HG03025 (cell line): ENCODE measurements around the gene AP3D1.

ENCODE experiments used
- ATAC-seq: cut with Tn5 transposase; IDR thresholded peaks from one replicate; pipeline ENCODE4 v1.9.1; 2021; ENCODE audit warnings: mild to moderate bottlenecking, moderate library complexity; ENCODE audit not compliant: unreplicated experiment, low FRiP score

Gene AP3D1

GRCh38 chr19:2070986-2071673 lies 80.2 kb downstream of the AP3D1 start:
- no peak for ATAC-seq

DNA sequence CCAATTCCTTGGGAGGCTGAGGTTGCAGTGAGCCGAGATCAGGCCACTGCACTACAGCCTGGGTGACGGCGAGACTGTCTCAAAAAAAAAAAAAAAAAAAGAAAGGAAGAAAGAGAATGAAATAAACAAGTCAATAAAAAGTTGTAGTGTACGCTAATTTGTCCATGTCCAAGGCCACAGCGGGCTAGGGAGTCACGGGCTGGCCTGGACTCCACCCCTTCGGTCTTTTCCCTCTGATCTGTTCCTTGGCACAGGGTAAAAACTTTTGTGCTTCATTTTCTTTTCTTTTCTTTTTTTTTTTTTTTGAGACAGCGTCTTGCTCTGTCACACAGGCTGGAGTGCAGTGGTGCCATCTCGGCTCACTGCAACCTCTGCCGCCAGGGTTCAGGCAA lies 80.9 kb downstream of the AP3D1 start:
- ATAC-seq: no peak

DNA sequence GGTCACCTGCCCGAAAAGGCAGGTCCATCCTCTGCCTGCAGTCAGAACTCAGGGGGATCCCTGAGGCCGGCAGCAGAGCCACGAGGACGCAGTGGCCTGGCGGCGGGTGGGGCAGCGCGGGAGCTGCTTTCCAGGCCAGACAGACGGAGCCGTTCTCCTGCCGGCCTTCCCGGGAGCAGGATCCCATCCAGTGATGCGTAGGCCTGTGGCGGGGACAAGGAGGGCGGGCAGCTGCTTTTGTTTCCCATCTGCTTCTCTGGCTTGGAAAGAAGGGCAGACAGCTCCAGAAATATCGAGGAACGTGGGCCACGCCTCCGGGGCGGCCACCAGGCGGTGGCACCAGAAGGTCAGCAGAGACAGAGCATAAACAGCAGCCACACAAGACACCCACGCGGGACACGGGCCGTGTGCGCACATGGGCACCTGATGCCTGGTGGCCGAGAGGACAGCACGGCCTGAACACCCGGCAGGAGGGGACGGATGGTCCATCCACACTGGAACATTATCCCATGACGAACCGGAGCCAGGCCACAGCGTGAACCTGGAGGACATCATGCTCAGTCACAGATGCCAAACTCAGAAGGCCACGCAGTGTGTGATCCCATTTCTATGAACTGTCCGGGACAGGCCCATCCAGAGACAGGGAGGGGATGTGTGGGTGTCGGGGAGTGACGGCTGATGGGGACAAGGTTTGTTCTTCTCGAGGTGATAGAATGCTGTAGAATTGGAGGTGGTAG lies 86.4 kb downstream of the AP3D1 start:
- ATAC-seq: no peak

GRCh38 chr19:2064395-2064787 lies 87.0 kb downstream of the AP3D1 start:
- no peak for ATAC-seq

DNA sequence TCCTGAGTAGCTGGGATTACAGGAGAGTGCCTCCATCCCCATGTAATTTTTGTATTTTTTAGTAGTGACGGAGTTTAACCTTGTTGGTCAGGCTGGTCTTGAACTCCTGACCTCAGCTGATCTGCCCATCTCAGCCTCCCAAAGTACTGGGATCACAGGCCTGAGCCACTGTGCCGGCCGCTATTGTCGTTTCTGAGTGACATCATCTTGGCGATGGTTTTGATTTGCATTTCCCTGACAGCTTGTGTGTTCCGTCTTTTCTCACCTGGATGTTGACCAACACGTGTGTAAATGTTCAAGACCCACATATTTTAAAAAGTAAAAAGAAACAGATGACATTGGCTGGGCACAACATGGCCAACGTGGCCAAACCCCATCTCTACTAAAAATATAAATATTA lies 87.5 kb downstream of the AP3D1 start:
- no peak for ATAC-seq

- no peak for ATAC-seq
These were observed 88.6 kb downstream of the AP3D1 start for GRCh38 chr19:2062770-2063169.

GRCh38 chr19:2062389-2062729 lies 89.0 kb downstream of the AP3D1 start:
- ATAC-seq: no peak

GRCh38 chr19:2061495-2062388 lies 89.6 kb downstream of the AP3D1 start:
- ATAC-seq: peak; percentile 73

DNA sequence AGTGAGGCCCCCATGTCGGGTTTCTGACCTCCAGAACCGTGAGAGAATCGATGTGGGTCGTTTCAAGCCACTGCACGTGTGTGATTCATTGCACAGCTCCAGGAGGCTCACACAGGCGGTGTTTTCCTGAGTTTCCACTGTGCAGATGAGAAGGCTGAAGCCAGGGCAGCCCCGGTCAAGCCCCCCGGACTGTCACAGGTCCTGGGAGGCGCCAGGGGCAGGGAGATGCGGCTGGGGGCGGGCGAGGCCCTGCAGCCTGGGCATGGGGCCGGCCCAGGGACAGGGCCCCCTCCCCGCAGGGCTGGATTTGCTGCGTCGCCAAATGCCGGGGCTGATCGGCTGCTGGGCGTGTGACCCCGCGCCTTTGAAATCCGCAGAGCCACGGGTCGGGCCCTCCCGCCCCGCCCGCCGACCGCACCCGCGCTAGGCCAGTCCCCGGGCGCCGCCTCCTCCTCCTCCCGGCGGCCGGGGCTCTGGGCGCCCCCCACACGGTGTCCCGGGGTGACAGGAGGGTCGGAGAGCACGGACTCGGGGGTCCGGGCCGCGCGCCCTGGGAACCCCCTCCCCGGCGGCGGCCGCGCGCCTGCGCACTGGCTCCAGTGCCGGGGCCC lies 90.4 kb downstream of the AP3D1 start:
- peak; percentile 3 for ATAC-seq

DNA sequence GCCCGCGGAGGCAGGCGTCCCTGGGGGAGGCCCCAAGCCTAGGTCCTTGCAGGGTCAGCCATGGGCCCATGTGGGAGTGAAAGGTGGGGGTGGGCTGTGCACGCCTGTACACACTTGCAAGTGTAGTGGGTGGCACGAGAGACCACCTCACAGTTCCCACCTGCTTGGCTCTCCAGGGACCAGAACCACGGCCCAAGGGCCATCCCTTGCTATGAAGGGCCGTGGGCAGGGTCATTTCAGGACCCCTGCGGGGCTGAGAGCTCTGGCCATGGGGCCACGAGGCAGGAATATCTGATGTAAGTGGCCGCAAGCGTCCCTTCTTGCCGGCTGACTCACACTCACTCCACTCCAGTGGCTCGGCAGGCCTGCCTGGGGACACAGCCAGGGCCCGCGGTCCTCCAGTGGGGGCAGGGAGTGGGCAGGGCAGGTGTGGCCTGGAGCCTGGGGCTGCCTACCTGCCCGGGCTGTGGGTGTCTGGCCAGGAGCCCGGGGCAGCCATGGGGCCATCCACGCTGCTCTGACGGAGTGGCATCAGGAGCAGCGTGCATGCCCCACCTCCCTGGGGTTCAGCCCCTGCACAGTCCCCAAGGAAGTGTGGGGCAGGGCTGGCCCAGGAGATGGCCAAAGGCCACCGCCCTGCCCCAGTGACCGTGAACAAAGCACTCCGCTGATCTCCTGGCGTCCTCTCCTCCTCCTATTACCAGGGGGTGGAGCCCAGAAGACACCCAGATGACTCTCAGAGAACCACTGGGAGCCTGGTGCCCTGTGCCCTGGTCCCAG lies 91.8 kb downstream of the AP3D1 start:
- no peak for ATAC-seq

DNA sequence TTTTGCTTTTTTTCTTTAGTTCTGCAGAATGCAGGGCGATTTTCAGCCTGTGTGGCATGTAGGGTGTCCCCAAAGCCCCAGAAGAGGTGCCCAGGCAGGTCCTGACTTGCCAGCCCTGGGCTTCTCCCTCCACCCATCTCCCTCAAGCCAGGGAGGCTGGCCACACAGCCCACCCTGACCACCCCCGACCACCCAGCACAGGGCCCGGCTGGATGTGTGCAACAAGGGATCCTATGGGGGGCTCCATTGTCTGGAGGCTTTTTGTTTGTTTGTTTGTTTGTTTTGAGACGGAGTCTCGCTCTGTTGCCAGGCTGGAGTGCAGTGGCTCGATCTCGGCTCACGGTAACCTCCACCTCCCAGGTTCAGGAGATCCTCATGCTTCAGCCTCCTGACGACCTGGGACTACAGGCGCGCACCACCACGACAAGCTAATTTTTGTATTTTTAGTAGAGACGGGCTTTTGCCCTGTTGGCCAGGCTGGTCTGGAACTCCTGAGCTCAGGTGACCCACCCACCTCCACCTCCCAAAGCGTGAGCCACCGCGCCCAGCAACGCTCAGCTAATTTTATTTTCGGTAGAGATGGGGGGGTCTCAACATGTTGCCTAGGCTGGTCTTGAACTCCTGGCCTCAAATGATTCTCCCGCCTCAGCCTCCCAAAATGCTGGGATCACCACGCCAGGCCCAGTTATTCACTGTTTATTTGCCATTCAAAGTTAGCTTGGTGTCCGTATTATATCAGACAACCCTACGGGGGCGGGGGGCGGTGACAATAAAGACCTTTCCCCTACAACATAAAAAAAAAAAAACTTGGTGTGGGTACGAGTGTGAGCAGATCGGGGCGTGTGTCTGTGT lies 92.6 kb downstream of the AP3D1 start:
- ATAC-seq: no peak

GRCh38 chr19:2057484-2058469 lies 93.6 kb downstream of the AP3D1 start:
- ATAC-seq: no peak

- no peak for ATAC-seq
These were observed 94.6 kb downstream of the AP3D1 start for GRCh38 chr19:2056837-2057192.

DNA sequence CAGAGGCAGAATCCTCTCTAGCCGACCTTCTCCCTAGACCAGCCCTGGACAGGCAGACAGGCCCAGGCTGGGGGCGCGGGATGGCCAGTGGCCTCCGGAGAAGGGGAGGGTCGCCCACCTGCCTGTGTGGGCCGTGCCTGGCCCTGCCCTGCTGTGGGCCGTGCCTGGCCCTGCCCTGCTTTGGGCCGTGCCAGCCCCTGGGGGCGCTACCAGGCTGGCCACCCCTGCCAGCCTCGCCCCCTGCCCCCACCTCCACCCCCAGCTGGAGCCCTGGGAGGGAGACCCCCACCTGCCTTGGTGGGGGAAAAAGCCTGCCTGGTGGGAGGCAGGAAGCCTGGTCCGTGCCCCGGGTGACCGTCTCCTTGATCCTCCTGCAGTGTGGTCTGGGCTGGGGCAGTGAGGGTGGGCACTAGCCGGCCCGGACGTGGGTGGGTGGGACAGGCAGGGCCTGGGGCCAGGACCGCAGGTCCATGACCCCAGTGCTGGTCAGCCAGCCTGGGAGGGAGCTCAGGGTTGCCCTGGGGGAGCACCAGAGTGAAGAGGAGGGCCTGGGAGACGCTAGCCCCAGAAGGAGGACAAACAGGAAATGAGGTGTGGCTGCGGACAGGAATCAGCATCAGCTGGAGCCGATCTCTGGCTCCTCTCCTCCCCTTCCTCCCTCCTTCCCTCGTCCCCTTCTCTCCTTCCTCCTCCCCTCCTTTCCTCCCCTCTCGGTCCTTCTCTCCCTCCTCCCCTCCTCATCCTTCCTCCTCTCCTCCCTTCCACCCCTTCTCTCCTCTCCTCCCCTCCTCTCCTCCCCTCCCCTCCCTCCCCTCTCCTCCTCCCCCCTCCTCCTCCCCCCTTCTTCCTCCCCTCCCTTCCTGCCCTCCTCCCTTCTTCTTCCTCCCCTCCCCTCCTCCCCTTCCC lies 95.2 kb downstream of the AP3D1 start:
- no peak for ATAC-seq

DNA sequence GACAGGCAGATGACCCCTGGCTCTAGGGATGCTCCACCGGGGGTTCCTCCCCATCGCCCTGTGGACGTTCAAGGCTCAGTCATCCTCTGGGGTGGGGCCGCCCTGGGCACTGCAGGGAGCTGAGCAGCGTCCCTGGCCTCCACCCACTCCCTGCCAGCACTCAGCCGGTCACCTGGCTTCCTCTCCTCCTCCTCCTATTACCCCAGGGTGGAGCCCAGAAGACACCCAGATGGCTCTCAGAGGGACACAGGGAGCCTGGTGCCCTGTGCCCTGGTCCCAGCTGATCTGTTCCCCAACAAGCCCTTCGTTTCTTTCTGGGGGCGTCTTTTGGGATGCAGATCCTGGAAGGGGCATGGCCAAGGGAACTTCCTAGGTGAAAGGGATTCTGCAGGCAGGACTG lies 96.6 kb downstream of the AP3D1 start:
- no peak for ATAC-seq

- no peak for ATAC-seq
These were observed 97.6 kb downstream of the AP3D1 start for GRCh38 chr19:2053601-2054389.
